OCI-LY7 (cell line): ENCODE results near the gene GALNT11. TPM values are rescaled to one million over a fixed set of nuclear protein-coding genes. Genes with fewer than 3 reads are reported as not detected.

Experiments used
- BruUV-seq: library from RNA; stranded (reverse); fragments of 400-500 nt; replicated peaks from 2 replicates; lab custom pipeline; 2021; lab: Mats Ljungman, UMichigan
- CTCF ChIA-PET: fragments of 300-600 bp; sonication (Branson Sonifier 250); formaldehyde crosslinking; loops from one replicate; lab custom pipeline; 2022; ENCODE audit warnings: antibody characterized with exemption; ENCODE audit not compliant: unreplicated experiment; lab: Charles Lee
- POLR2A ChIA-PET: fragments of 300-600 bp; sonication (Branson Sonifier 250); formaldehyde crosslinking; loops from one replicate; lab custom pipeline; 2022; ENCODE audit warnings: antibody characterized with exemption; lab: Charles Lee
- DNase-seq: peaks from one replicate; pipeline ENCODE4 v3.0.0-alpha.2; 2015; ENCODE audit warnings: low spot score
- H2AFZ ChIP-seq: fragments of 200-600 bp; sonication (generic), shearing (Covaris generic); 2 replicates; pipeline ENCODE4 v1.6.1; 2014; ENCODE audit warnings: mild to moderate bottlenecking, antibody characterized with exemption, low read length, moderate library complexity
- H3K27ac ChIP-seq: fragments of 200-600 bp; sonication (generic); 2 replicates; pipeline ENCODE4 v1.5.1; 2014; ENCODE audit warnings: mixed run types, low read depth, mild to moderate bottlenecking, moderate library complexity, low read length, inconsistent platforms; ENCODE audit not compliant: poor library complexity, severe bottlenecking
- H3K36me3 ChIP-seq: fragments of 200-600 bp; sonication (generic); 2 replicates; pipeline ENCODE4 v1.6.1; 2014; ENCODE audit warnings: mild to moderate bottlenecking, antibody characterized with exemption, low read length, moderate library complexity, mixed read lengths; ENCODE audit not compliant: insufficient read depth
- H3K4me1 ChIP-seq: fragments of 200-600 bp; sonication (generic); 2 replicates; pipeline ENCODE4 v1.5.1; 2014; ENCODE audit warnings: mild to moderate bottlenecking, low read length; ENCODE audit not compliant: insufficient read depth, poor library complexity, severe bottlenecking
- H3K4me2 ChIP-seq: fragments of 200-600 bp; sonication (generic); 2 replicates; pipeline ENCODE4 v1.6.1; 2014; ENCODE audit warnings: mild to moderate bottlenecking, low read length
- H3K4me3 ChIP-seq: fragments of 200-600 bp; sonication (generic); 2 replicates; pipeline ENCODE4 v1.5.1; 2014; ENCODE audit warnings: mild to moderate bottlenecking, low read depth, low read length; ENCODE audit not compliant: poor library complexity, severe bottlenecking
- H3K79me2 ChIP-seq: fragments of 200-600 bp; sonication (generic); 2 replicates; pipeline ENCODE4 v1.6.1; 2016; ENCODE audit warnings: low read depth, mild to moderate bottlenecking, low read length, moderate library complexity, mixed read lengths; ENCODE audit not compliant: insufficient read depth
- H3K9me2 ChIP-seq: fragments of 200-600 bp; sonication (generic); 2 replicates; pipeline ENCODE4 v1.6.1; 2016; ENCODE audit warnings: mild to moderate bottlenecking, low read length, mixed read lengths; ENCODE audit not compliant: insufficient read depth
- H3K9me3 ChIP-seq: fragments of 200-600 bp; sonication (generic); 2 replicates; pipeline ENCODE4 v1.6.1; 2014; ENCODE audit warnings: mild to moderate bottlenecking, mixed run types, low read length, mixed read lengths
- H4K20me1 ChIP-seq: fragments of 200-600 bp; sonication (generic); 2 replicates; pipeline ENCODE4 v1.6.1; 2014; ENCODE audit warnings: mild to moderate bottlenecking, antibody characterized with exemption, low read length, moderate library complexity, mixed read lengths; ENCODE audit not compliant: insufficient read depth
- EZH2phosphoT487 ChIP-seq: fragments of 200-600 bp; sonication (generic); IDR thresholded peaks from 2 replicates; pipeline ENCODE4 v1.6.1; 2018; ENCODE audit warnings: low read depth, borderline replicate concordance, mild to moderate bottlenecking, mixed run types, antibody characterized with exemption, low read length, moderate library complexity, mixed read lengths
- intact Hi-C: fragments of 100-400 bp; cut with micrococcal nuclease; formaldehyde crosslinking; loops from one replicate; pipeline ENCODE4 v1.10.0; 2022; ENCODE audit not compliant: unreplicated experiment
- small RNA-seq: library from RNA; depleted of rRNA; stranded (forward); fragments of <200 nt; gene quantifications from one replicate; pipeline ENCODE3, GENCODE V24; 2014
- total RNA-seq, 2 experiments: library from RNA; depleted of rRNA in 1 of 2; stranded (reverse); fragments of >200 nt in 1 of 2; shearing (Covaris generic) in 1 of 2; gene quantifications; 2 replicates each; pipeline ENCODE4 v1.2.3, GENCODE V29; 2014 to 2022
- TF ChIP-seq, protein P1 (sequence below): fragments of 200-600 bp; sonication (generic); conservative IDR thresholded peaks from 2 replicates; pipeline ENCODE4 v1.5.1; 2014; ENCODE audit warnings: mild to moderate bottlenecking, antibody characterized with exemption, low read length, moderate library complexity, mixed read lengths

Gene GALNT11
- total RNA-seq, 2 experiments from 2014 or later: not detected

- ChIA-PET POLR2A (interaction anchor here (0.5 to 1.7 kb wide), 5 partner anchors 9 to 44 kb away, joined by 3 to 6 read pairs (median 5); no protein-coding TSS in a partner anchor), CTCF (no interaction called here)
- Histone ChIP-seq H3K9me3 (peaks cover 7% of the 10 kb centered on the region; the same call in 1 of the 2 replicates), H3K4me2 (peak overlapping the region; percentile 15), H3K4me1 (peaks cover 51% of the 10 kb centered on the region), H3K9me2 (no peaks in the 10 kb centered on the region), H4K20me1 (no peaks in the 10 kb centered on the region; the same call in 1 of the 2 replicates), H3K27ac (peak overlapping the region; percentile 24), H3K36me3 (peaks cover 84% of the 10 kb centered on the region), H2AFZ (no peak overlapping the region), H3K79me2 (peaks cover 27% of the 10 kb centered on the region; the same call in 1 of the 2 replicates), H3K4me3 (no peak overlapping the region)
- intact Hi-C loops: no loop called here
- DNase-seq: no peak
- no TSS peak for BruUV-seq
- TF ChIP-seq, protein P1, sequence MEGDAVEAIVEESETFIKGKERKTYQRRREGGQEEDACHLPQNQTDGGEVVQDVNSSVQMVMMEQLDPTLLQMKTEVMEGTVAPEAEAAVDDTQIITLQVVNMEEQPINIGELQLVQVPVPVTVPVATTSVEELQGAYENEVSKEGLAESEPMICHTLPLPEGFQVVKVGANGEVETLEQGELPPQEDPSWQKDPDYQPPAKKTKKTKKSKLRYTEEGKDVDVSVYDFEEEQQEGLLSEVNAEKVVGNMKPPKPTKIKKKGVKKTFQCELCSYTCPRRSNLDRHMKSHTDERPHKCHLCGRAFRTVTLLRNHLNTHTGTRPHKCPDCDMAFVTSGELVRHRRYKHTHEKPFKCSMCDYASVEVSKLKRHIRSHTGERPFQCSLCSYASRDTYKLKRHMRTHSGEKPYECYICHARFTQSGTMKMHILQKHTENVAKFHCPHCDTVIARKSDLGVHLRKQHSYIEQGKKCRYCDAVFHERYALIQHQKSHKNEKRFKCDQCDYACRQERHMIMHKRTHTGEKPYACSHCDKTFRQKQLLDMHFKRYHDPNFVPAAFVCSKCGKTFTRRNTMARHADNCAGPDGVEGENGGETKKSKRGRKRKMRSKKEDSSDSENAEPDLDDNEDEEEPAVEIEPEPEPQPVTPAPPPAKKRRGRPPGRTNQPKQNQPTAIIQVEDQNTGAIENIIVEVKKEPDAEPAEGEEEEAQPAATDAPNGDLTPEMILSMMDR: no peak
- no peak for TF ChIP-seq EZH2phosphoT487
Measured at GRCh38 chr7:152161171-152161570, 135.7 kb downstream of the GALNT11 start.

GRCh38 chr7:152162287-152162686, 136.8 kb downstream of the GALNT11 start:
- Histone ChIP-seq H2AFZ (no peak overlapping the region), H3K4me3 (no peak overlapping the region), H3K9me3 (peaks cover 7% of the 10 kb centered on the region; the same call in 1 of the 2 replicates), H3K4me2 (no peak overlapping the region), H3K27ac (no peak overlapping the region), H3K36me3 (peaks cover 84% of the 10 kb centered on the region), H3K4me1 (peaks cover 50% of the 10 kb centered on the region), H4K20me1 (no peaks in the 10 kb centered on the region; the same call in 1 of the 2 replicates), H3K9me2 (no peaks in the 10 kb centered on the region), H3K79me2 (peaks cover 24% of the 10 kb centered on the region; the same call in 1 of the 2 replicates)
- ChIA-PET CTCF (interaction anchor here (0.6 kb wide), 1 partner anchor 542 kb away, joined by 3 read pairs; no protein-coding TSS in a partner anchor), POLR2A (interaction anchor here (0.6 kb wide), 1 partner anchor 332 kb away, joined by 4 read pairs; no protein-coding TSS in a partner anchor)
- DNase-seq: no peak
- no TSS peak for BruUV-seq
- intact Hi-C loops: no loop called here
- TF ChIP-seq EZH2phosphoT487: no peak
- TF ChIP-seq, protein P1: no peak

Small RNAs within 50 kb of the gene (small RNA-seq; reads per million reads assigned to genes)
- not detected for gene RF00017

Other genes with a start within 250 kb of the GALNT11 start
- gene PRKAG2, start 148.6 kb upstream of the GALNT11 start, total RNA-seq (2014; rRNA removed; shearing (Covaris generic)): 1.1 and 1.2 TPM in 2 replicates
- gene PRKAG2, start 148.6 kb upstream of the GALNT11 start, total RNA-seq (2022): 5.1 and 5.8 TPM in 2 replicates
- not detected in 2 replicates for gene GALNTL5, start 69.2 kb upstream of the GALNT11 start, total RNA-seq (2014; rRNA removed; shearing (Covaris generic))
- gene GALNTL5, start 69.2 kb upstream of the GALNT11 start, total RNA-seq (2022): not detected in 2 replicates